Fibroblast of mammary gland (primary cell): Measurements from ENCODE around the gene LTF.
A peak's percentile ranks its signal among the peaks of the same experiment; 100 is the strongest.

Experiments
- DNase-seq: peaks from one replicate; pipeline ENCODE4 v3.0.0-alpha.2; 2010; ENCODE audit warnings: low read depth
- H3K4me3 ChIP-seq: 2 replicates; pipeline ENCODE4 v1.5.1; 2011; ENCODE audit warnings: low read depth, mild to moderate bottlenecking, low read length, moderate library complexity; ENCODE audit not compliant: control insufficient read depth
- CTCF ChIP-seq: conservative IDR thresholded peaks from 2 replicates; pipeline ENCODE4 v1.5.1; 2011; ENCODE audit warnings: low read depth, low read length, inconsistent platforms; ENCODE audit not compliant: control insufficient read depth, insufficient read depth

LTF gene

GRCh38 chr3:46400000-46400734 is 64.5 kb downstream of the LTF start:
- peak; percentile 73 for DNase-seq
- no peak for TF ChIP-seq CTCF
- H3K4me3 ChIP-seq = no peak overlapping the region

GRCh38 chr3:46399557-46399956 is 65.1 kb downstream of the LTF start:
- no peak overlapping the region for H3K4me3 ChIP-seq
- no peak for TF ChIP-seq CTCF
- DNase-seq = no peak

GRCh38 chr3:46399098-46399497 is 65.6 kb downstream of the LTF start:
- H3K4me3 ChIP-seq = no peak overlapping the region
- TF ChIP-seq CTCF = no peak
- no peak for DNase-seq

GRCh38 chr3:46398186-46398955 is 66.3 kb downstream of the LTF start:
- TF ChIP-seq CTCF = no peak
- DNase-seq = no peak

GRCh38 chr3:46397111-46397510 is 67.6 kb downstream of the LTF start:
- DNase-seq = no peak
- H3K4me3 ChIP-seq = no peak overlapping the region
- TF ChIP-seq CTCF = no peak

More at GRCh38 chr3:46398186-46398955, 66.3 kb downstream of the LTF start:
- H3K4me3 ChIP-seq = no peak overlapping the region

- no peak overlapping the region for H3K4me3 ChIP-seq
- DNase-seq = no peak
- no peak for TF ChIP-seq CTCF
These were observed 68.8 kb downstream of the LTF start for GRCh38 chr3:46395766-46396530.
